ENCODE measurements around the gene CEP68.

- TF ChIP-seq CTCF (IDR thresholded peaks at IDR 0.05) (no peak), EP300 (IDR thresholded peaks at IDR 0.05) (no peak), POLR2AphosphoS5 (IDR thresholded peaks at IDR 0.05) (no peak)
Observed at GRCh38 chr2:65022189-65022588, 34.0 kb upstream of the CEP68 start.
